GM19240 (cell line): ENCODE data around the gene LRRC61.
"Not testable (repeated sequence)": the region's sequence is repeated elsewhere in the genome, so short reads cannot be mapped to it uniquely, and the experiment has no call there.

Experiments
- DNase-seq: peaks from one replicate; pipeline ENCODE4 v3.0.0; 2011; ENCODE audit warnings: low spot score; ENCODE audit not compliant: insufficient read length

Gene LRRC61

DNA sequence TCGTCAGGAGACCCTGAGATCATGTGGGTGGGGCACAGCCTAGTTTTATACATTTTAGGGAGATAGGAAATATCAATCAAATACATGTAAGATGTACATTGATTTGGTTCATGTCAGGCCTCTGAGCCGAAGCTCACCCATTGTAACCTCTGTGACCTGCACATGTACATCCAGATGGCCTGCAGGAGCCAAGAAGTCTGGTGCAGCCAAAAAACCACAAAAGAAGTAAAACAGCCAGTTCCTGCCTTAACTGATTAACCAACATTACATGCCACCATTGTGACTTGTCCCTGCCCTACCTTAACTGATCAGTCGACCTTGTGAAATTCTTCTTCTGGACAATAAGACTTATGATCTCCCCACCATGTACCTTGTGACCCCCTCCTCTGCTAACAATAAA, 16.0 kb upstream of the LRRC61 start:
- no peak for DNase-seq

DNA sequence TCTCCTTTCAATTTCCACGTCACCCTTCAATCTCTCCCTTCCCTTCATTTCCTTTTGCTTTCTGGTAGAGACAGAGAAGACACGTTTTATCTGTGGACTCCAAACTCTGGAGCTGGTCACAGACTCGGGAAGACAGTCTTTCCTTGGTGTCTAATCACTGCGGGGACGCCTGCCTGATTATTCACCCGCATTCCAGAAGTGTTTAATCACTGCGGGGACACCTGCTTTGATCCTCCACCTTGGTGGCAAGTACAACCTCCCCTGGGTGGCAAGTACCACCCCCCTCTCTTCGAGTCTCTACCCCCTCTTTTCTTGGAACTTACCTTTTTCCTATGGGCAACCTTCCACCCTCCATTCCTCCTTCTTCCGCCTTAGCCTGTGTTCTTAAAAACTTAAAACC, 15.3 kb upstream of the LRRC61 start:
- DNase-seq, result no peak

DNA sequence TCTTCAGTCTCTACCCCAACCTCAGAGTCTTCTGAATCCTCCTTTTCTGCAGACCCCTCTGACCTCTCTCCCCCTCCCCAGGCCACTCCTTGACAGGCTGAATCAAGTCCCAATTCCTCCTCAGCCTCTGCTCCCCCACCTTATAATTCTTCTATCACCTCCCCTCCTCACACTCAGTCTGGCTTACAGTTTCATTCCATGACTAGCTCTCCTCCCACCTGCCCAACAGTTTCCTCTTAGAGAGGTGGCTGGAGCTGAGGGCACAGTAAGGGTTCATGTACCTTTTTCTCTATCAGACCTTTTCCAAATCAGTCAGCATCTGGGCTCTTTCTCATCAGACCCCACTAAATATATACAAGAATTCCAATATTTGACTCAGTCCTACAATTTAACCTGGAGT, 14.6 kb upstream of the LRRC61 start:
- no peak for DNase-seq

DNA sequence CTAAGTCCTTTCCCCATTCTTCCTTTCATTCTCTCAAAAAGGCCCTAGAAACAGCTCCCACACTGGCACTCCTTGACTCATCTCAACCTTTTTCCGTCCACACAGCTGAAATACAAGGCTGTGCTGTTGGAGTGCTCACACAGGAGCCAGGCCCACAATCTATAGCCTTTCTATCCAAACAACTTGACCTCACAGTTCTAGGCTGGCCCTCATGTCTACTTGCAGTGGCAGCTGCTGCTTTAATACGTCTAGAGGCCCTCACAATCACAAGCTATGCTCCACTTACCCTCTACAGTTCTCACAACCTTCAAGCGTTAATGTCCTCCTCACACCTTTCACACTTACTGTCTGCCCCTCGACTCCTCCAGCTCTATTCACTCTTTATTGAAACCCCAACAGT, 12.0 kb upstream of the LRRC61 start:
- DNase-seq, result no peak

DNA sequence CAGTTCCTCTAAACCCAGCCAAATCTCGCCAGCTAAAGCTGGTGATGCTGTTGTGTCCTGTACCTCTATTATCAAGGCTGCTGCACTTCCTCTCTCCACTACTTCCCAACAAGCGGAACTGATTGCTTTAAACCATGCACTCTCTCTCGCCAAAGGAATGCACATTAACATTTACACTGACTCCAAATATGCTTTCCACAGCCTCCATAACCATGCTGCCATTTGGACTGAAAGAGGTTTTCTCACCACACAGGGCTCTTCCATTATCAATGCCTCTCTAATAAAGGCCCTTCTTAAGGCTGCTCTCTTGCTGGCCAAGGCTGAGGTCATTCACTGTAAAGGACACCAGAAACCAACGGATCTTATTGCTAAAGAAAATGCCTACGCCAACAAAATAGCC, 11.4 kb upstream of the LRRC61 start:
- no peak for DNase-seq

DNA sequence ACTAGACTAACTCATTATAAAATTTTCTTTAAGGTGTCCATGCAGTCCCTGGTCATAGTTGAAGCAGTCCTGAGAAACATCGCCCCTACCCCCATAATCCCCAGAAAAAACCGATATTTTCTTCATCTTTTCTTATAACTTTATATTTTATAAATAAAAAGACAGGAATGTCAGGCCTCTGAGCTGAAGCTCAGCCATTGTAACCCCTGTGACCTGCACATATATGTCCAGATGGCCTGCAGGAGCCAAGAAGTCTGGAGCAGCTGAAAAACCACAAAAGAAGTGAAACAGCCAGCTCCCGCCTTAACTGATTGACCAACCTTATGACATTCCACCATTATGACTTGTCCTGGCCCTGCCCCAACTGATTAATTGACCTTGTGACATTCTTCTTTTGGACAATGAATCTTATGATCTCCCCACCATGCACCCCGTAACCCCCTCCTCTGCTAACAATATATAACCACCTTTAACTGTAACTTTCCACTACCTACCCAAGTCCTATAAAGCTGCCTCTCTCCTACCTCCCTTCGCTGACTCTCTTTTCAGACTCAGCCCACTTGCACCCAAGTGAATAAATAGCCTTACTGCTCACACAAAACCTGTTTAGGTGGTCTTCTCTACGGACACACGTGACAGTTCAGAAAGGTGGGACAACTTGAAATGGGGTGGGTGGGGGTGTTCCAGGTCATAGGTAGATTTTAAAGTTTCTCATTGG, 10.3 kb upstream of the LRRC61 start:
- not testable (repeated sequence) for DNase-seq

DNA sequence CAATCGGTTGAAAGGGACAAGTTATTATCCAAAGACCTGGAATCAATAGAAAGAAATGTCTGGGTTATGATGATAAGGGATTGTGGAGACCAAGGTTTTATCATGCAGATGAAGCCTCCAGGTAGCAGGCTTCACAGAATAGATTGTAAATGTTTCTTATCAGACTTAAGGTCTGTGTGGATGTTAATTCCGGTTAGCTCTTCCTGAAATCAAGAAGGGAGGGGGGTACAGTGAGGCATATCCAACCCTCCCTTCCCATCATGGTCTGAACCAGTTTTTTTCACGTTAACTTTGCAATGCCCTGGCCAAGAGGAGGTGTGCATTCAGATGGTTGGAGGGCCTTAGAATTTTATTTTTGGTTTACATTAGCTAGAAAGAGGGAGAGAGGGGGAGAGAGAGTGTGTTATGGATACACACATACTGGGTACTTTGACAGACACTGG, 9.8 kb upstream of the LRRC61 start:
- no peak for DNase-seq

DNA sequence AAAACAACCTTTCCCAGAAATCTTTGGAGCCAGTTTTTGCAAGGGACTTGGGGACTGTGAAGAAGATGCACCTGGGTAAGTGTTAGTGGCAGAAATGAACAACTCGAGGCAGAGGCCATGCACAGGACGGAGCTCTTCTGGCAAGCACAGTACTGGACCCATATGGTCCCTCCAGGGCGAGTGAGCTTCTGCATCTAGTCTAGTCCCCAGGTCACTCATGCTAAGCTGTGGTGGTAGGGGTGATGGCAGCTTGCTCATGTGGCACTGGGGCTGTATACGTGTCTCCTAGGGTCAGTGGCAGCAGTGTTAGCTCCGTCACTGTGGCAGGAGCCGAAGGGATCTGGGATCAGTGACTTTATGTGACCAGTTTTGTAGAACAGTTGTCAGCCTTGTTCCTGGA, 9.3 kb upstream of the LRRC61 start:
- DNase-seq, result no peak

DNA sequence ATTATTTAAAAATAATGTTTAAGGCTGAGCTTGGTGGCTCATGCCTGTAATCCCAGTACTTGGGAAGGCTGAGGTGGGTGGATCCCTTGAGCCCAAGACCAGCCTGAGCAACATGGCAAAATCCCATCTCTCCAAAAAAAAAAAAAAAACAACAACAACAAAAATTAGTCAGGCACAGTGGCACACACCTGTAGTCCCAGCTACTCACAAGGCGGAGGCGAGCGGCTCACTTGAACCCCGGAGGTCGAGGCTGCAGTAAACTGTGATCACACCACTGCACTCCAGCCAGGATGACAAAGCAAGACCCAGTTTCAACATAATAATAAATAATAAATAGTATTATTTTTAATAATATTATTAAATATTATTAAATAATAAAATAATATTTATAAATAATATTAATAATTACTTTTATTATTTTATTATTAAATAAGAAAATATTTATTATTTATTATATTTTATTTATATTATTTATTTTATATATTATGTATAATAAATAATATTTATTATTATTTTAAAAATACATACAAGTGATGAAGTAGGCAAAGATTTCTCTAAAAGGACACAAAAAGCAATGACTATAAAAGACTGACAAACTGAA, 8.4 kb upstream of the LRRC61 start:
- no peak for DNase-seq

DNA sequence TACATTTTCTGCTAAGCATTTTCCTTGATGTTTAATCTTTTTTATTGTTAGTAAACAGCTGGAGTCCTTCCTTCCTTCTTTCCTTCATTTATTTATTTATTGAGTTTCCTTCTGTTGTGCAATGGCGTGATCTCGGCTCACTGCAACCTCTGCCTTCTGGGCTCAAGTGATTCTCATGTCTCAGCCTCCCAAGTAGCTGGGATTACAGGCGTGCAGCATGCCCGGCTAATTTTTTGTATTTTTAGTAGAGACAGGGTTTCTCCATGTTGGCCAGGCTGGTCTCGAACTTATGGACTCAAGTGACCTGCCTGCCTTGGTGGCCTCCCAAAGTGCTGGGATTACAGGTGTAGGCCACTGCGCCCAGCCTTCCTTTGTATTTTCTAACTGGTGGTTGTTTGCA, 6.2 kb upstream of the LRRC61 start:
- not testable (repeated sequence) for DNase-seq

DNA sequence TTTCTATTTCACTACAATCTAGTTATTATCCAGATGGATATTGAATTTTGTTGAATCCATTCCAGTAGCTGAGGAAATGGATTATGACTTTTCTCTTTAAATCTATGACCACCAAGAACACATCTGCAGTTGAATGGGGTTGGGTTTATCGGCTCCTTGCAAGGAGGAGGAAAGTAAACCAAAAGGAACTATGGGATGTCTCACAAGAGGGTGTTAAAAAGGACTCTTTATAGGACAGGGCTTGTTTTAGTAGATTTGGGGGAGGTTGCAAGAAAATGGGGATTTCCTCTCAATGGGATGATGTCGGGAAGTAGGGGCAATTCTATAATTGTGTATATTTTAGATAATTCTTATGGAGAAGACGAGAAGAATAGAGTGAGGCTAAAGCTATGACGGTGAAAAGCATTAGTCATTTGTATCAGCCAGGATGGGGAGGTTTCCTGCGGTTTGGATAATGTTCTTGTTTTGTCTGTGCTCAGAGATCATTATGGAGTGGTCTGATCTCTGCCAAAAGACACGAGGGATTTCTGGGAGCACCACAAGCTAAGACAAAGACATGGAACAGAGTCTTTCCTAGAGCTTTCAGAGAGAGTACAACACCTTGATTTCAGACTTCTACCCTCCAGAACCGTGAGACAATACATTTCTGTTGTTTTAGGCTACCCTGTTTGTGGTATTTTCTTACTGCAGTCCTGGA, 5.3 kb upstream of the LRRC61 start:
- no peak for DNase-seq

DNA sequence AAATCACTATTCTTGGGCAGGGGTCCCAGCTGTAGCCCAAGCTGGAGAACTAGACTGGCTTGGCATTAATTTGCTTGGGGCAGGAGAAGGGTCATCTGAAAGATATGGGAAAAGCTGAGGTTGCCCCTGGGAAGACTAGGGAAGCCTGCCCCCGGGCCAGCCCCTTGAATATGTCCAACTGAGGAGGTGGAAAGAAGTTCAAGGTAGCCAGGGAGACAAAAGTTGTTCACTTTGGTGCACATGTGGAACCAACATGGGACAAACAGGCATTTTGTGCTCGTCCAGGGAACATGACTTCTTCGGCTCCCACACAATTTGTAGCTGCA, 1.4 kb upstream of the LRRC61 start:
- DNase-seq, result no peak

DNA sequence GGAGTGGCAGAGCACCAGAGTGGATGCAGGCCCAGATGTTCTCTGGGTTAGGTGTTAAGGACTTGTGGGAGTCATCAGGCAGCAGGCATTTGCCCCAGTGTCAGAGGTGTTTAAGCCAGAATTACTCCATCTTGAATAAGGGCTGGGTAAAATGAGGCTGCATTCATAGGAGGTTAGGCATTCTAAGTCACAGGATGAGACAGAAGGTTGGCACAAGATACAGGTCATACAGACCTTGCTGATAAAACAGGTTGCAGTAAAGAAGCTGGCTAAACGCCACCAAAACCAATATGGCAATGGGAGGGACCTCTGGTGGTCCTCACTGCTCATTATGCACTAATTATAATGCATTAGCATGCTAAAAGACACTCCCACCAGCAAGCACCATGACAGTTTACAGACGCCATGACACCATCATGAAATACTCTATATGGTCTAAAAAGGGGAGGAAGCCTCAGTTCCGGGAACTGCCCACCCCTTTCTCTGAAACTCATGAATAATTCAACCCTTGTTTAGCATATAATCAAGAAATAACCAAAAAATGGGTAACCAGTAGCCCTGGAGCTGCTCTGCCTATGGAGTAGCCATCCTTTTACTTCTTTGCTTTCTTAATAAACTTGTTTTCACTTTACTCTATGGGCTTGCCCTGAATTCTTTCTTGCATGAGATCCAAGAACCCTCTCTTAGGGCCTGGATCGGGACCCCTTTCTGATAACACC, 882 bp upstream of the LRRC61 start:
- no peak for DNase-seq

DNA sequence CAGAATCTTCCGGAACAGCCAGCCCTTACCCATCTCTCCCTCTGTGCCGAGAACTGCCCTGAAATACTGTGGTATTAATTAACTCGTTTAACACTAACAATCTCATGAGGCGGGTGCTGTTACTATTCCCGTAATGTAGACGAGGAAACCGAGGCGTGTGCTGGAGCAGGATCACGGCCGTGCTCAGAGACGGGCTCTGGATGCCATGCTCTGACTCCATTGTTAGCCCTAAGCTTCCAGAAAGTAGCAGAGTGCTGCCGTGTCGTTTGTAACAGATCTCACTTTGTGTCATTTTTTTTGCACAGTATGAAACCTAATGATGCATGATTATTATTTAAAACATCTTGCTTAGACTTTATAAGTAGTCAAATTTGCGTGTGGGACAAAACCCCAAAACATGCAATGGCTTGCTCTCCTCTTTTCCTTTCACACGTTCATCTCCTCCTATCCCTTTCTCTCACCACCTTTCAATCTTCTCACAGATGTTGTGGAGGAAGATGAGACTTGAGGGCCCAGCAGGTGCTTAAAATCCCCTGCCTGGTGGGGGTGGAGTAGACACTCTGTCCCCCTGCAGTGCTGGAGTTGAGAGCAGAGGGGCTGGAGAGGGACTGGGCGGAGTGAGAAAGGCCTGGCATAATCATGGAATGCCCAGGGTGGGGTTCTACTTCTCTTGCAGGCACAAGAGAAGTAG, 672 bp downstream of the LRRC61 start:
- no peak for DNase-seq

DNA sequence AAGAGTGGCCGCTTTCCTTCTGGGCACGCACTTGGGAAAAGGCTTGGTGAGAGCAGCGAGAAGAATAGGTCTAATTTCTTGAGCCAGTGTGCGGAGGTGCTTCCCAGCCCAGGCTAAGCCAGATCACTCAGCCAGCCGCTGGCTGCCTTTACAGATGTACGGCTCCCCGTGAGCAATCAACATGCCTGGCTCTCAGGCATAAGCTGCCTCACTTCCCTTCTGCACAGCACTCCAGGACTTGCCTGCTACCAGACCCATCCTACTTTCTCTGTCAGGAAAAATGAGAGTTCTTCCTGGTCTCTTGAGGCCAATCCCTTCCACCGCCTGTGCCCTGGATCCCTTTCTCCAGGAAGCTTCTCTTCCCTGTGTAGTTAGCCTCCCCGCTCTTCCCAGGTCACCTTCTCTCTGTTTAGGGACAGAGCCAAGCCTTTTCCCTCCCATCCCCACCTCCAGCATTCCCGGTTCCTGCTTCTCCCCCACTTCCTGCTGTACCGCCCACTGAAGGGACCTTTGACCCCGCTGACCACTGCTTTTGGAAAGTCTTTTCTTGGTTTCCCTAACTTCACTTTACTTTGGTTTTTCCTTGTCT, 1.3 kb downstream of the LRRC61 start:
- no peak for DNase-seq

DNA sequence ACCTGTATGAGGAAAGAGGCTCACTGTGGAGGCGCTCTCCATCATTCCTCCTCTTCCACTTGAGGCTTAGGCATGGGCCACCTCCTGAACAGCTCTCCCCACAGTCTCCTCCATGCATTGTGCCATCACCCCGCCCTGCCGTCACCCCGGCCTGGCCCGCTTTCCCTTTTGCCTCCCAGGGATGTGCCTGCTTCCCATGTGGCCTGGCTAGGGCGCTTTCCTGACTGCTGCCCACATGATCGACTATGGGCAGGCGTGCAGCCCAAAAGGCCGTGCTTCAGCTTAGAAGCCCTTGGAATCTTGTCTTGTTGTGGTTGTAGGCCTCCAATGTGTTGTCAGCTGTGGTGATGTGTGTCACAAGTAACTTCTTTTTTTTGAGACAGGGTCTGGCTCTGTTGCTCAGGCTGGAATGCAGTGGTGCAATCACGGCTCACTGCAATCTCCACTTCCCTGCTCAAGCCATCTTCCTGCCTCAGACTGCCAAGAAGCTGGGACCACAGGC, 2.0 kb downstream of the LRRC61 start:
- DNase-seq, result no peak

DNA sequence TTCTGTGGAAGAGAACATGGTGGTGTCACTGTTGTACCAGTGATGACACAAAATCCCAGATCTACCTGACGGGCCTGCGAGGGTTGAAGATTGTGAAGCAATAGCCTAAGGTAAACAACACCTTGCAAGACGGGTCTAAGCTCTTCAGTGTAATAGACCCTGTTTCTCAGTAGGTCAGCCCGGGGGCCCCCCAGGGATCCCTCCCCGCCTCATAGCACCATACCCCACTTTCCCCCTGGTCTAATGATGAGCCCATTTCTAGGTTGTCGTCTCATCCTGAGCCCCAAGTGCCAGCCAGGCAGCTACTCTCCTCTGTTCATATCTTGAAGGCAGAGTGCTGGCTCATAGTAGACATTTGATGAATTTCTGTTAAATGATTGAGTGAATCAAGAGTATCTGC, 2.7 kb downstream of the LRRC61 start:
- DNase-seq, result no peak

DNA sequence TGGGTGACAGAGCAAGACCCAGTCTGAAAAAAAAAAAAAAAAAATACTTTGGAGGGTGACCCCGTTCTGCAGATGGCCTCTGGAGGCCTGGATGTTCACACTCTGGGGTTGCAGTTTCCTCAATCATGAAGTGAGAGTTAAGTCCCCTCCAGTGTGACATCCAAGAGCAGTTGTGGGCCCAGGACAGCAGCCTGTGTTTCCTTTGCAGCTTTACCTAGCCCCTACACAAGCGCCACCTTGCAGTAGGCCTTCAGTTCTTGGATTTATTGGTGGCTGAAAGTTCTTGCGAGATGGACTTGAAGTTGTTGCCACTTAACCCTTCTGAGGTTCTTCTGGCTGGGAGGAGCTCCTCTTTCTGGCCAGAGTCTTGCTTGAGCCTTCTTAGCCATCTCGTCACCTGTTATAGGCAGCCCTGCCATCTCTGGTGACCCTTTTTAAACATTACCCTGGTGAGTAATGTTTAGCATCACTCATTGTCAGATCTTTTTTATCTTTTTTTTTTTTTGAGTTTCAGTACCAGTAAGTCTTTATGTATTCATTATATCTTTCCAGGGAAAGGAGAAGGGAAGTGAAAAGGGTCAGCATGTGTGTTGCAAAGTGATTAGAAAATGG, 3.6 kb downstream of the LRRC61 start:
- no peak for DNase-seq

DNA sequence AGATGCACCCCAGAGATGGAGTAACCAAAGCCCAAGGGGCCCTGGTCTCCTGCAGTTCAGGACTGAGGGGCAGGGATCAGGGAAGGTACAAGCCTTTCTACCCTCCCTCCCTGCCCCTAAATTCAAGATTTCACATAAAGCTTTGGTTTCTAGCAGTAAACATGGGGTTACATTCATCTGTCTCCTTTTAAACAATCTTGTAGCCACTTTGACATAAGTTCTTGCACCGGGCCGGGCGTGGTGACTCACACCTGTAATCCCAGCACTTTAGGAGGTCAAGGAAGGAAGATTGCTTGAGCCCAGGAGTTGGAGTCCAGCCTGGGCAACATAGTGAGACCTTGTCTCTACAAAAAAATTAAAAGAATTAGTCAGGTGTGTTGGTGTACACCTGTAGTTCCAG, 4.2 kb downstream of the LRRC61 start:
- DNase-seq, result no peak

DNA sequence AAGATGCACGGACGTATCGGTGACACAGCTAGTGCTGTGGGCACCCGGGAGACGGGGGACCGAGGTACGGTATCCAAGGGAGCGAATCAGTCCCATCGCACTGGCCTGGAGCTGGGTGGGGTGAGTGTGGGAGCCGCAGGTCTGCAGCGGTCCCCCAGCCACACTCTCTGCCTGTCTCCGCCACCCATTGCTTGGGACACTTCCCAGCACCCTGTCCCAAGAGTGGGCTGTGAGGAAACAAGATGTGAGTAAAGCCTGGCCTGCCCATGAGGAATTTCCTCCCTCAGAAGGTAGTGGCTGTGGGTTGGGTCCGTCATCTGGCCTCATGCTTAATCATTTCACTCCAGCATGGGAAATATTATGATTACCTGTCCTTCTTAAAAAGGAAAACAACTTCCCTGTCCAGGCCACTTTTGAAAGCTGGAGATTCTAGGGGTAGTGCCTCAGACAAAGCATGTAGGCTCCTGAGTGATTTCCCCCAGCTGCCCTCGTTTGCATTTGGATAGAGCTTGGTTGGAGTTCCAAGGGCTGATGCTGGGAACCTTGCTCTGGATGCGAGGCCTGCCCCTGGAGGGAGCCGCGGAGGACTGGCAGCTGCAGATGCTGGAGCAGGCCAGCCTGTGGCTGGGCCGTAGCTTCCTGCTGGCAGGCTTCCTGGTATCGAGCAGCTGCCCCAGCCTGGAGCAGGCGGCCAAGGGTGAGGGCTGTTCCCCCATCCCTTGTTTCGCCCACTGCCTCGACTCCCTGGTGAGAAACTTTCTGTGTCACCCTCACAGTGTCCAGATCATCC, 6.4 kb downstream of the LRRC61 start:
- DNase-seq, result no peak
